BLaER1 treated with 17β-estradiol and CSF1 and Interleukin-3, amounts not matched to agents 10 nM and 100 nM (cell line): Measurements from ENCODE around the gene WFDC8.
"Not testable (repeated sequence)": the region's sequence is repeated elsewhere in the genome, so short reads cannot be mapped to it uniquely, and the experiment has no call there.

Experiments used
- H3K27ac ChIP-seq, 11 experiments: shearing (Covaris generic); formaldehyde crosslinking; 2 replicates each; pipeline ENCODE4 v1.8.1; 2022
- H3K27me3 ChIP-seq, 11 experiments: shearing (Covaris generic); formaldehyde crosslinking; 2 replicates each; pipeline ENCODE4 v1.8.1; 2022
- H3K36me3 ChIP-seq, 11 experiments: shearing (Covaris generic); formaldehyde crosslinking; 2 replicates each; pipeline ENCODE4 v1.8.1; 2022
- H3K4me1 ChIP-seq, 10 experiments: shearing (Covaris generic); formaldehyde crosslinking; 2 replicates each; pipeline ENCODE4 v1.8.1; 2022
- H3K4me2 ChIP-seq, 11 experiments: shearing (Covaris generic); formaldehyde crosslinking; 2 replicates each; pipeline ENCODE4 v1.8.1; 2022
- H3K4me3 ChIP-seq, 10 experiments: shearing (Covaris generic); formaldehyde crosslinking; 2 replicates each; pipeline ENCODE4 v1.8.1; 2022
- H3K9ac ChIP-seq, 11 experiments: shearing (Covaris generic); formaldehyde crosslinking; 2 replicates each; pipeline ENCODE4 v1.8.1; 2022
- H3K9me3 ChIP-seq, 11 experiments: shearing (Covaris generic); formaldehyde crosslinking; replicated peaks in 1 of 11; 2 replicates each; pipeline ENCODE4 v1.8.1; 2022
- H4K20me1 ChIP-seq, 11 experiments: shearing (Covaris generic); formaldehyde crosslinking; 2 replicates each; pipeline ENCODE4 v1.8.1; 2022
- Cebpa-rat ChIP-seq, 11 experiments: shearing (Covaris generic); IDR thresholded peaks; 2 replicates each; pipeline ENCODE4 v1.8.1; 2022

Gene WFDC8

GRCh38 chr20:45592574-45593189 is 13.6 kb upstream of the WFDC8 start:
- Histone ChIP-seq H4K20me1 (no peaks in the 10 kb centered on the region), H3K4me3 (no peak overlapping the region), H3K9ac (no peak overlapping the region), H3K27me3 (no peaks in the 10 kb centered on the region), H3K27ac (no peak overlapping the region), H3K4me1 (peaks cover 0 to 24% (median 3%) of the 10 kb centered on the region in 10 experiments; a peak in 11 of 20 replicates), H3K4me2 (no peak overlapping the region), H3K36me3 (no peaks in the 10 kb centered on the region), H3K9me3 (no peaks in the 10 kb centered on the region)
- TF ChIP-seq Cebpa-rat (IDR thresholded peaks at IDR 0.05) = no peak

GRCh38 chr20:45589725-45590124 is 10.6 kb upstream of the WFDC8 start:
- no peak overlapping the region for H3K4me3 ChIP-seq
- H3K27me3 ChIP-seq = no peaks in the 10 kb centered on the region
- TF ChIP-seq Cebpa-rat (IDR thresholded peaks at IDR 0.05) = no peak
- no peak overlapping the region for H3K27ac ChIP-seq
- no peaks in the 10 kb centered on the region for H3K36me3 ChIP-seq
- no peaks in the 10 kb centered on the region for H3K9me3 ChIP-seq
- peak overlapping the region in 3 of 11 experiments; percentile 28 to 47 (median 44); a peak in 6 of 22 replicates for H3K4me2 ChIP-seq
- no peak overlapping the region for H3K9ac ChIP-seq
- peaks cover 0 to 31% (median 0%) of the 10 kb centered on the region in 10 experiments; a peak in 8 of 20 replicates for H3K4me1 ChIP-seq
- no peaks in the 10 kb centered on the region for H4K20me1 ChIP-seq

GRCh38 chr20:45588800-45589199 is 9.7 kb upstream of the WFDC8 start:
- Histone ChIP-seq H3K27me3 (no peaks in the 10 kb centered on the region), H3K9ac (no peak overlapping the region), H3K27ac (no peak overlapping the region), H3K4me1 (peaks cover 0 to 31% (median 0%) of the 10 kb centered on the region in 10 experiments; a peak in 8 of 20 replicates), H3K9me3 (no peaks in the 10 kb centered on the region), H4K20me1 (no peaks in the 10 kb centered on the region), H3K4me2 (peak overlapping the region in 2 of 11 experiments; percentile 28 to 47; a peak in 4 of 22 replicates), H3K36me3 (no peaks in the 10 kb centered on the region), H3K4me3 (no peak overlapping the region)
- TF ChIP-seq Cebpa-rat (IDR thresholded peaks at IDR 0.05) = no peak

GRCh38 chr20:45585986-45586385 is 6.9 kb upstream of the WFDC8 start:
- peak overlapping the region in 3 of 11 experiments; percentile 44 to 46 (median 44); a peak in 5 of 22 replicates for H3K4me2 ChIP-seq
- not testable (repeated sequence) for H3K4me3 ChIP-seq, H4K20me1 ChIP-seq, H3K27me3 ChIP-seq, H3K36me3 ChIP-seq, H3K9me3 ChIP-seq
- H3K9ac ChIP-seq = 0 out of 22 replicates have a peak overlapping the region, but pooled peaks of 1 of the 11 experiments have one; percentile 10
- peak overlapping the region in 3 of 11 experiments; percentile 19 to 35 (median 31); a peak in 2 of 22 replicates for H3K27ac ChIP-seq
- H3K4me1 ChIP-seq = peaks cover 0 to 37% (median 0%) of the 10 kb centered on the region in 10 experiments; a peak in 8 of 20 replicates

GRCh38 chr20:45584294-45584693 is 5.2 kb upstream of the WFDC8 start:
- not testable (repeated sequence) for H3K27me3 ChIP-seq, H3K4me2 ChIP-seq, H3K27ac ChIP-seq, H3K36me3 ChIP-seq, H3K9me3 ChIP-seq, H3K9ac ChIP-seq, H3K4me3 ChIP-seq, H4K20me1 ChIP-seq
- H3K4me1 ChIP-seq = peaks cover 0 to 31% (median 0%) of the 10 kb centered on the region in 10 experiments; a peak in 7 of 20 replicates

GRCh38 chr20:45583502-45583901 is 4.4 kb upstream of the WFDC8 start:
- H3K4me2 ChIP-seq = no peak overlapping the region
- no peak overlapping the region for H3K4me3 ChIP-seq
- H3K4me1 ChIP-seq = peaks cover 0 to 23% (median 0%) of the 10 kb centered on the region in 10 experiments; a peak in 7 of 20 replicates
- no peaks in the 10 kb centered on the region for H3K9me3 ChIP-seq
- no peak overlapping the region for H3K27ac ChIP-seq
- no peak overlapping the region for H3K9ac ChIP-seq
- TF ChIP-seq Cebpa-rat (IDR thresholded peaks at IDR 0.05) = no peak
- H3K36me3 ChIP-seq = no peaks in the 10 kb centered on the region
- H4K20me1 ChIP-seq = no peaks in the 10 kb centered on the region
- no peaks in the 10 kb centered on the region for H3K27me3 ChIP-seq

- H3K4me3 ChIP-seq = no peak overlapping the region
- H3K27ac ChIP-seq = no peak overlapping the region
- no peaks in the 10 kb centered on the region for H3K9me3 ChIP-seq
- H3K27me3 ChIP-seq = no peaks in the 10 kb centered on the region
- TF ChIP-seq Cebpa-rat (IDR thresholded peaks at IDR 0.05) = no peak
- H3K9ac ChIP-seq = no peak overlapping the region
- H3K36me3 ChIP-seq = no peaks in the 10 kb centered on the region
- no peak overlapping the region for H3K4me2 ChIP-seq
- H4K20me1 ChIP-seq = no peaks in the 10 kb centered on the region
- peaks cover 0 to 17% (median 0%) of the 10 kb centered on the region in 10 experiments; a peak in 7 of 20 replicates for H3K4me1 ChIP-seq
These were observed 2.6 kb upstream of the WFDC8 start for GRCh38 chr20:45581702-45582101.

GRCh38 chr20:45578231-45578630 is 853 bp downstream of the WFDC8 start:
- Histone ChIP-seq H3K27ac (no peak overlapping the region), H3K9me3 (peaks cover 0 to 5% (median 0%) of the 10 kb centered on the region in 11 experiments; a peak in 2 of 22 replicates), H3K4me2 (no peak overlapping the region), H3K4me1 (peaks cover 0 to 7% (median 0%) of the 10 kb centered on the region in 10 experiments; a peak in 1 of 20 replicates), H3K36me3 (no peaks in the 10 kb centered on the region), H3K9ac (no peak overlapping the region), H3K27me3 (no peaks in the 10 kb centered on the region), H4K20me1 (no peaks in the 10 kb centered on the region), H3K4me3 (no peak overlapping the region)
- no peak for TF ChIP-seq Cebpa-rat (IDR thresholded peaks at IDR 0.05)

GRCh38 chr20:45576995-45577394 is 2.1 kb downstream of the WFDC8 start:
- no peak for TF ChIP-seq Cebpa-rat (IDR thresholded peaks at IDR 0.05)
- Histone ChIP-seq H3K4me1 (peaks cover 0 to 7% (median 0%) of the 10 kb centered on the region in 10 experiments; a peak in 1 of 20 replicates), H3K4me3 (no peak overlapping the region), H3K9ac (no peak overlapping the region), H3K36me3 (no peaks in the 10 kb centered on the region), H4K20me1 (no peaks in the 10 kb centered on the region), H3K4me2 (no peak overlapping the region), H3K9me3 (peaks cover 0 to 5% (median 0%) of the 10 kb centered on the region in 11 experiments; a peak in 2 of 22 replicates), H3K27me3 (no peaks in the 10 kb centered on the region), H3K27ac (no peak overlapping the region)

- no peak for TF ChIP-seq Cebpa-rat (IDR thresholded peaks at IDR 0.05)
- H3K27ac ChIP-seq = no peak overlapping the region
- H3K36me3 ChIP-seq = no peaks in the 10 kb centered on the region
- no peaks in the 10 kb centered on the region for H3K27me3 ChIP-seq
- no peak overlapping the region for H3K4me2 ChIP-seq
- H3K9ac ChIP-seq = no peak overlapping the region
- H3K9me3 ChIP-seq = peaks cover 0 to 5% (median 0%) of the 10 kb centered on the region in 11 experiments; a peak in 2 of 22 replicates
- H4K20me1 ChIP-seq = no peaks in the 10 kb centered on the region
- no peaks in the 10 kb centered on the region for H3K4me1 ChIP-seq
- no peak overlapping the region for H3K4me3 ChIP-seq
These were observed 3.2 kb downstream of the WFDC8 start for GRCh38 chr20:45575931-45576330.

- not testable (repeated sequence) for H3K9me3 ChIP-seq, H3K36me3 ChIP-seq, H3K27me3 ChIP-seq, H3K4me2 ChIP-seq, H3K4me1 ChIP-seq, H3K27ac ChIP-seq, H3K9ac ChIP-seq, H4K20me1 ChIP-seq, H3K4me3 ChIP-seq
These were observed 9.4 kb downstream of the WFDC8 start for GRCh38 chr20:45569650-45570049.
